ENCODE results near the gene CRACDL.

The CRACDL gene

DNA sequence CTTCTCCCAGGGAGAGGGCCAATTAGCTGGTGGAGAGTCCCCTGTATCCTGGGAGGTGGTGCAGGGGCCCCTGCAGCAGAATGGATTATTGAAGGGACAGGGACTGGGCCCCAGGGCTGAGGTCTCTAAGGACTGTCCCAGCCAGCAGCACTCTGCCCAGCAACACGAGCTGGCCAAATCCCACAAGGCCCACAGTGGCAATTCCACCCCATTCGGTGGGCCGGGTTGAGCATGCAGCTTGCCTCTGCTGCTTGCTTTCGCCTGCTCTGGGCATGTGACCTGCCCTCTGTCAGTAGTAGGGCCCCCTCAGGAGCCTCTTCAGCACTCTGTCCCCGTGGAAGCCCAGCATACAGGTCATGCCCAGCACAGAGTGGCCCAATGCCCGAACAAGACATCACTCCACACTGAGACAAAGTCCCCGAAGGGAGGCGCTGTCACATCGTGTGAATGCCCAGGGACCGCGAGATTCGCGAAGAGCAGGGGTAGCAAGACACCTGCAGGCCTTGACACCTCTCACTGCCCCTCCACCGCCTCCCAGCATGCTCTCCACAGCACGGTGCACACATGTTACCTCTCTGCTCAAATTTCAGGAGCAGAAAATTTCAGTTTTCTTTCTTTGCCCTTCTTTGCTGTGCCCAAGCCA, 65.4 kb downstream of the CRACDL start:
- DNase-seq (ENCODE audit: insufficient read length, low spot score), result no peak
- FAIRE-seq, result no peak
- TF ChIP-seq POLR2AphosphoS5 (IDR thresholded peaks at IDR 0.05; ENCODE audit: low read depth, low read length) (no peak), POLR2A (IDR thresholded peaks at IDR 0.05; ENCODE audit: low read depth, low read length) (no peak), PAX5 (IDR thresholded peaks at IDR 0.05; ENCODE audit: insufficient read depth, low read length, severe bottlenecking) (no peak)

DNA sequence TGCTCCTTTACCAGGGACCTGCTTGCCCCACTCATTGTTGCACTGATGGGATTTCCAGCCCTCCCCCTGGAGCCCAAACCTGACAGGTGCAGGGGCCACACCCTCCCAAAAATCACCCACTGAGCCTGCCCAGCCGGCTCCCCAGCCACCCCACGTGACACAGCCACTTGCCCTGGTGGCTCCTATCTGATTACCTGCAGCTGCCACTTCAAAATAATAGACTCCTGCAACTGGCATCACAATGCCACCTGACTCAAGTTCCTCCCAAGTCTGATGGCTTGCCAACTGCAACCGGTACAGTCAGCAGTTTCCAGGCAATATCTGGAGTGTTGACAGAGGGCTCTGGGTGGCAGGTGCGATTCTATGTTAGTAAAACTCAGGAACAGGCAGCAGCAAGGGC, 66.2 kb downstream of the CRACDL start:
- TF ChIP-seq TAF1 (IDR thresholded peaks at IDR 0.05; ENCODE audit: low read depth, low read length), result no peak
- no peak for TF ChIP-seq SPI1 (IDR thresholded peaks at IDR 0.05; ENCODE audit: low read depth, low read length)
- no peak for TF ChIP-seq POU2F2 (IDR thresholded peaks at IDR 0.05; ENCODE audit: low read depth, low read length)
- FAIRE-seq (no peak), DNase-seq (ENCODE audit: insufficient read length, low spot score) (no peak)

DNA sequence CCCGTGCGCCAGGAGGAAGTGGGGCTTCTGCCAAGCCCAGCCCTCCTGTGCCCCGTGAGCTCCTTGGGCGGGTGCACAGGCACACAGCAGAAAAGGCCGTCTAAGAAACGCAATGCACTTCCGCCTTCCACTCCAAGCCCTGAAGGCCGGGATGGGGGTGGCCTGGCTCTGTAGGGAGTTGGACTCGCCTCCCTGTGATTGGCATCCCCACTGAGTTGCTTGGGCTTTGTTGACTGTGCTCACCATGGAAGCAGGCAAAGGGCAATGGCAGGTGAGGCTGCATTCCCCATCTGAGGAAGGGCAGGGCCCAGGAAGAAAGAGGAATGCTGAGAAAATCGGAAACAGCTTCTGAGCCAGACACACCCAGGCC, 66.8 kb downstream of the CRACDL start:
- no peak for DNase-seq (ENCODE audit: insufficient read length, low spot score)
- no peak for FAIRE-seq
- TF ChIP-seq POLR2A (IDR thresholded peaks at IDR 0.05; ENCODE audit: low read depth, low read length), result no peak
- no peak for TF ChIP-seq TAF1 (IDR thresholded peaks at IDR 0.05; ENCODE audit: low read depth, low read length)
- no peak for TF ChIP-seq SPI1 (IDR thresholded peaks at IDR 0.05; ENCODE audit: low read depth, low read length)
- TF ChIP-seq PAX5 (IDR thresholded peaks at IDR 0.05; ENCODE audit: insufficient read depth, low read length, severe bottlenecking), result no peak
- no peak for TF ChIP-seq POLR2AphosphoS5 (IDR thresholded peaks at IDR 0.05; ENCODE audit: low read depth, low read length)
- no peak for TF ChIP-seq POU2F2 (IDR thresholded peaks at IDR 0.05; ENCODE audit: low read depth, low read length)

DNA sequence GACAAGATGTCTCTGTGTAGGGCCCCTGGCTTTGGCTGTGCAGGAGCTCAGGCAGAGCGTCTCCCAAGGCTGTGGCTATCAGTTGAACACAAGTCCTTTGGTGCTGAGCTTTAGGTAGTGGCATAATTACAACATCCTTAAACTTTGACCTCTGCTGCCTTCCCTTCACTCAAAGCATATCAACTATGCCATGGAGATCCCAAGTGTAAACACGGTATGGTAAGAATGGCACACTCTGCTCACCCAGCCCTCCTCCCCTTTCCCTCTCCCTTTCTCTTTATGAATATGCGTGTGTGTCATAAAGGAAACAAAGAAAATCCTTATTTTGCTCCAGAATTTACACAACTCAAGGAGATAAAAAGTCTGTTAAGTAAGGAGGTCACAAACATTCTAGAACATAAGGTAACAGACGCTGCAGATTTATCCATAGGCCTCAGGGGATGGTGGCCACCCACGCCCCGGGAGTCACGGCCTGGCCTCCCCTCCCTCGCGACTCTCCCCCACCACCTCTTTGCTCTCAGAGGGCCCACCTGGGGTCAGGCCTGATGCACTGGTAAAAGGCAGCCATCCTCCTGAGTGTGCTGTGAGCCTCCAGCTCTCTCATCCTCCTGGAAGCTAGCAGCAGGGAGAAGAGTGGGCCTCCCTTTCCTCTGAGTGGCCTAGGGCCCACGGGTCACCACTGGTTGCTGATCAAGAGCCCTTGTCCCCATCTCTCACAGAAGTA, 67.3 kb downstream of the CRACDL start:
- FAIRE-seq, result no peak
- no peak for DNase-seq (ENCODE audit: insufficient read length, low spot score)
- TF ChIP-seq POLR2AphosphoS5 (IDR thresholded peaks at IDR 0.05; ENCODE audit: low read depth, low read length) (no peak), PAX5 (IDR thresholded peaks at IDR 0.05; ENCODE audit: insufficient read depth, low read length, severe bottlenecking) (no peak), TAF1 (IDR thresholded peaks at IDR 0.05; ENCODE audit: low read depth, low read length) (no peak), SPI1 (IDR thresholded peaks at IDR 0.05; ENCODE audit: low read depth, low read length) (no peak), POU2F2 (IDR thresholded peaks at IDR 0.05; ENCODE audit: low read depth, low read length) (no peak), POLR2A (IDR thresholded peaks at IDR 0.05; ENCODE audit: low read depth, low read length) (no peak)

DNA sequence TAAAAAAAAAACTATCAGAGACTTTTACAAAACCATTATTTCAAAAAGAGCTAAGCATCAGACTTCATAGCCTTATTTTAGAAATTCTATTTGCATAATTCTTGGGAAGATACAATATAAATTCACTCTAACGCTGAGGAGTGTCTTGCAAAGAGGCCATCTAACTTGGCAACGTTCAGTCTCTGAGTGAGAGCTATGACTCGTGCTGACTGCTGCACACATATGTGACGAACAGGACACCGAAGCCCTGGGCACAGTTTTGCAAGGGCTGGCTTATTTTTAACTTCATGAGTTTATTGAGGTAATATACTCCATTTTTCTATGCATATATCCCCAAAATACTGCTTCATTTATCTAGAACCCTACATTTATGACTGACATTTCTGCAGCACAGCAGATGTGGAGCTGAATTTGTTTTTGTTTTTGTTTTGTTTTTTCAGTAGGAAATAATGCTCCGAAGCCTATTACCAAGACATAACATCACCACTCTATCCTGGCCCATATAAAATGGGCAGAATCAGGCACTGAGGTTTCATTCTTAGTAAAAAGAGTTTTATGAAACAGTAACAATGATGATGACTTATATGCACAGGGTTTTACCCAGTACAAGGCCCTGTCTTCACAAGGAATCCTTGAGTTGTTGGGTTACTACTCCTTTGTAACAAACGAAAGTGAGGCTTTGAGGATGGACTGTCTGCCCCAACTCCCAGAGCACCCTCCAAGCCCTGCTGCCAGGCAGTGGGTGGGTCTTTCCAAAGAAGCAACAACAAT, 68.3 kb downstream of the CRACDL start:
- no peak for TF ChIP-seq TAF1 (IDR thresholded peaks at IDR 0.05; ENCODE audit: low read depth, low read length)
- TF ChIP-seq PAX5 (IDR thresholded peaks at IDR 0.05; ENCODE audit: insufficient read depth, low read length, severe bottlenecking), result no peak
- no peak for TF ChIP-seq SPI1 (IDR thresholded peaks at IDR 0.05; ENCODE audit: low read depth, low read length)
- TF ChIP-seq POLR2AphosphoS5 (IDR thresholded peaks at IDR 0.05; ENCODE audit: low read depth, low read length), result no peak
- TF ChIP-seq POU2F2 (IDR thresholded peaks at IDR 0.05; ENCODE audit: low read depth, low read length), result no peak
- TF ChIP-seq POLR2A (IDR thresholded peaks at IDR 0.05; ENCODE audit: low read depth, low read length), result no peak
- DNase-seq (ENCODE audit: insufficient read length, low spot score) (no peak), FAIRE-seq (no peak)

DNA sequence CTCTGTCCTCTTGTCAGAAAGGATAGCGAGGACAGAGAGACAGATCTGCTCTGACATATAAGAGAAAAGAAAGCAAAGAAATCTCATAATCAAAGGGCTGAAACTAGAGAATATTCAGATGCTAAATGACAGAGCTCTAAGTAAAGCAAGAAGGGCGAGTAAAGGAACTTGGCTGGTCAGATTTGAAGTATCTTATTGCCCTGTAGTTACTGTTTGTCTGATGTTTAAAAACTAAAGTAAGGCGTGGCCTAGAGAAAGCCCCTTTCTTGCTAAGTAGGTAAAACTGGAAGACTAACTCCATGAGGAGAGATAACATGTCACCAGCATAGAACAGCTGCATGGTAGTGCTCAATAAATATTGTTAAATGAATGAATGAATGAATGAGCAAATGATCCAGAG, 70.0 kb downstream of the CRACDL start:
- FAIRE-seq, result no peak

DNA sequence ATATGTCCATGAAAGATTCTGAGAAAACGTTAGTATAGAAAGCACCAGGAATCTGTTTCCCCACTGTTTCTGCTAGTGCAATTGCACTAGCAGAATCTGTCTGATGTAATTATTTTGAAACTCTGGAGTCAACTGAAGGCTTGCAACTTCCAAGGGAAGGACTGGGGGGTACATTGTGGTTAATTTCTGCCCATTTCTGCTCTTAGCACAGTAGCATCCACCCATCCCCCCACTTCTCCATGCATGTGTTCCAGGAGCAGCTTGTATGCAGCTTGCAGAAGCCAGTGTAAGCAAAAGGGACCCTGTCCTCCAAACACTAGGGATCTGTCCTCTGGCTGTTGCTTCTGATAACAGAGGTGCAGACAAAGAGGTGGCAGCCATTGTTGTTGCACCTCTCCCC, 74.4 kb downstream of the CRACDL start:
- TF ChIP-seq TAF1 (IDR thresholded peaks at IDR 0.05; ENCODE audit: low read depth, low read length) (no peak), PAX5 (IDR thresholded peaks at IDR 0.05; ENCODE audit: insufficient read depth, low read length, severe bottlenecking) (no peak), POLR2A (IDR thresholded peaks at IDR 0.05; ENCODE audit: low read depth, low read length) (no peak), POU2F2 (IDR thresholded peaks at IDR 0.05; ENCODE audit: low read depth, low read length) (no peak), SPI1 (IDR thresholded peaks at IDR 0.05; ENCODE audit: low read depth, low read length) (no peak), POLR2AphosphoS5 (IDR thresholded peaks at IDR 0.05; ENCODE audit: low read depth, low read length) (no peak)
- FAIRE-seq (no peak), DNase-seq (ENCODE audit: insufficient read length, low spot score) (no peak)

More for the DNA sequence above, 70.0 kb downstream of the CRACDL start:
- TF ChIP-seq POU2F2 (IDR thresholded peaks at IDR 0.05; ENCODE audit: low read depth, low read length), result no peak
- TF ChIP-seq POLR2AphosphoS5 (IDR thresholded peaks at IDR 0.05; ENCODE audit: low read depth, low read length), result no peak
- TF ChIP-seq PAX5 (IDR thresholded peaks at IDR 0.05; ENCODE audit: insufficient read depth, low read length, severe bottlenecking), result no peak
- TF ChIP-seq POLR2A (IDR thresholded peaks at IDR 0.05; ENCODE audit: low read depth, low read length), result no peak
- TF ChIP-seq TAF1 (IDR thresholded peaks at IDR 0.05; ENCODE audit: low read depth, low read length), result no peak
- no peak for TF ChIP-seq SPI1 (IDR thresholded peaks at IDR 0.05; ENCODE audit: low read depth, low read length)
- DNase-seq (ENCODE audit: insufficient read length, low spot score), result no peak

DNA sequence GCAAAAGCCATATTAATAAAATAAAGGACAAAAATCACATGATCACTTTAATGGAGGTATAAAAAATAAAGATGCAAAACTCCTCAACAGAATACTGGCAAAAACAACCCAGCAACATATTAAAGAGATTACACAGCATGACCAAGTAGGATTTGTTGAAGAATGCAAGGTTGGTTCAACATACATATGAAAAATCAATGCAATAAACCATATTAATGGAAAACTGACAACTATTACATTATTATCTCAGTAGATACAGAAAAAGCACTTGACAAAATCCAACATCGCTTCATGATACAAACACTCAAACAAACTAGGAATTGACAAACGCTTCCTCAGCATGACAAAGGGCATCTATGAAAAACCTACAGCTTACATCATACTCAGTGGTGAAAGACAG, 76.7 kb downstream of the CRACDL start:
- FAIRE-seq (no peak), DNase-seq (ENCODE audit: insufficient read length, low spot score) (no peak)
- no peak for TF ChIP-seq POLR2A (IDR thresholded peaks at IDR 0.05; ENCODE audit: low read depth, low read length)
- TF ChIP-seq PAX5 (IDR thresholded peaks at IDR 0.05; ENCODE audit: insufficient read depth, low read length, severe bottlenecking), result no peak
- TF ChIP-seq POU2F2 (IDR thresholded peaks at IDR 0.05; ENCODE audit: low read depth, low read length), result no peak
- no peak for TF ChIP-seq POLR2AphosphoS5 (IDR thresholded peaks at IDR 0.05; ENCODE audit: low read depth, low read length)
- TF ChIP-seq SPI1 (IDR thresholded peaks at IDR 0.05; ENCODE audit: low read depth, low read length), result no peak
- no peak for TF ChIP-seq TAF1 (IDR thresholded peaks at IDR 0.05; ENCODE audit: low read depth, low read length)

DNA sequence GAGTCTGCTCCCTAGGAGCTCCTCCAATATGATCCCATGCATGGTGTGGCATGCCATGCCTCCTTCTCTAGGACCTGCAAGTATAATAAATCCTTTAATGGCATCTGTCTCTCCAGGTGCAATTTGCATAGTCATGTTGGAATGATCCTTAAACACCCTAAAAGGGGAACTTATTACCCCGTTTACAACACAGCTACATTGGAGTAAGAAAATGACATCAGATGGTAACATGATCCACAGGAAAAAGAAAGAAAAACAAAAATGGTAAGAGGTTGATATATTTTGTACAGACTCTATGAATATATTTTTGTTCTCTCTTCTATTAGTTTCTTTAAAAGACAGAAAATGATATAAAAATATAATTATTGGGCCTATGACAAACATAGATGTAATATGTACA, 79.0 kb downstream of the CRACDL start:
- no peak for TF ChIP-seq PAX5 (IDR thresholded peaks at IDR 0.05; ENCODE audit: insufficient read depth, low read length, severe bottlenecking)
- TF ChIP-seq POLR2AphosphoS5 (IDR thresholded peaks at IDR 0.05; ENCODE audit: low read depth, low read length), result no peak
- no peak for TF ChIP-seq TAF1 (IDR thresholded peaks at IDR 0.05; ENCODE audit: low read depth, low read length)
- FAIRE-seq (no peak), DNase-seq (ENCODE audit: insufficient read length, low spot score) (no peak)
